ENCODE results near the gene GYG2.

- no peak for TF ChIP-seq CTCF (IDR thresholded peaks at IDR 0.05; ENCODE audit: poor library complexity, severe bottlenecking)
- no peak for TF ChIP-seq EZH2 (IDR thresholded peaks at IDR 0.05; ENCODE audit: borderline replicate concordance, insufficient read depth, low read length, poor library complexity, severe bottlenecking)
- no peak for TF ChIP-seq POLR2AphosphoS5 (IDR thresholded peaks at IDR 0.05)
- no peak for TF ChIP-seq REST (IDR thresholded peaks at IDR 0.05; ENCODE audit: borderline replicate concordance)
- TF ChIP-seq TAF1 (IDR thresholded peaks at IDR 0.05; ENCODE audit: low read depth) = no peak
- TF ChIP-seq EP300 (conservative IDR thresholded peaks at IDR 0.05; ENCODE audit: poor library complexity, severe bottlenecking) = no peak
These were observed 18.3 kb downstream of the GYG2 start for GRCh38 chrX:2846992-2847391.

Measured in neural cell (in vitro differentiated cells).